Vagina (tissue), 2 donors: ENCODE results near the gene SGK1.

ENCODE experiments used
- CTCF ChIP-seq, 3 experiments: fragments of 450-650 bp in 2 of 3; fragments of 200-600 bp in 1 of 3; sonication (generic) in 1 of 3; IDR thresholded peaks; one replicate each; pipeline ENCODE4 v1.5.1; 2017 to 2019; ENCODE audit warnings: antibody characterized with exemption in 3 of 3, mild to moderate bottlenecking in 2 of 3, moderate library complexity in 2 of 3
- POLR2A ChIP-seq, 2 donors: fragments of 450-650 bp; IDR thresholded peaks; one replicate each; pipeline ENCODE4 v1.6.1; 2017; ENCODE audit warnings: antibody characterized with exemption in 2 of 2, mild to moderate bottlenecking in 2 of 2, moderate library complexity in 2 of 2
- POLR2AphosphoS5 ChIP-seq, 2 donors: sonication (generic); formaldehyde crosslinking; IDR thresholded peaks; one replicate each; pipeline ENCODE4 v1.9.0; 2017; ENCODE audit warnings: antibody characterized with exemption in 2 of 2, mild to moderate bottlenecking in 2 of 2, low read depth in 1 of 2; ENCODE audit not compliant: insufficient read depth in 1 of 2

- no peak for TF ChIP-seq POLR2A (IDR thresholded peaks at IDR 0.05)
- TF ChIP-seq CTCF (IDR thresholded peaks at IDR 0.05), result no peak
- no peak for TF ChIP-seq POLR2AphosphoS5 (IDR thresholded peaks at IDR 0.05; ENCODE audit: insufficient read depth in 1 of 2, low read depth in 1 of 2)
Measured at GRCh38 chr6:134361011-134361410, 43.1 kb upstream of the SGK1 start.
